ENCODE data around the gene LZTR1. TPM values are rescaled to one million over a fixed set of nuclear protein-coding genes. Genes with fewer than 3 reads are reported as not detected.

LZTR1 gene
- total RNA-seq, 4 donors from 2014 or later = 37.1 to 67.2 (median 55.7) TPM

- peaks cover 21 to 37% of the 10 kb centered on the region in 2 donors for H3K36me3 ChIP-seq
- H3K4me3 ChIP-seq (replicated peaks in 1 of 3) = no peak overlapping the region
- no peak overlapping the region for H3K27ac ChIP-seq
- H3K9me3 ChIP-seq = no peaks in the 10 kb centered on the region
- H3K4me1 ChIP-seq = no peaks in the 10 kb centered on the region
- no peak for DNase-seq
- H3K27me3 ChIP-seq = no peaks in the 10 kb centered on the region
- intact Hi-C loops (cut with DNase I) = no loop called here
- TF ChIP-seq CTCF (IDR thresholded peaks at IDR 0.05) (no peak), POLR2A (IDR thresholded peaks at IDR 0.05) (no peak)
- 92 to 96% methylated on average over 14 to 16 of the region's 24 CpGs for WGBS, 2 donors
These were observed 9.4 kb downstream of the LZTR1 start for GRCh38 chr22:20991252-20992055.

- 79 to 100% methylated on average over 4 of the region's 7 CpGs for WGBS, 2 donors
These were observed 10.0 kb downstream of the LZTR1 start for GRCh38 chr22:20992056-20992442.

GRCh38 chr22:20992456-20993303 lies 10.6 kb downstream of the LZTR1 start:
- intact Hi-C loops (cut with DNase I) = no loop called here
- TF ChIP-seq POLR2A (IDR thresholded peaks at IDR 0.05) = no peak
- no peak for TF ChIP-seq CTCF (IDR thresholded peaks at IDR 0.05)
- Histone ChIP-seq H3K4me1 (no peaks in the 10 kb centered on the region), H3K27me3 (no peaks in the 10 kb centered on the region), H3K4me3 (replicated peaks in 1 of 3) (no peak overlapping the region), H3K27ac (no peak overlapping the region), H3K36me3 (peaks cover 17 to 29% of the 10 kb centered on the region in 2 donors), H3K9me3 (no peaks in the 10 kb centered on the region)
- WGBS, 2 donors = 89 to 92% methylated on average over 16 to 21 of the region's 21 CpGs
- DNase-seq = no peak

More at GRCh38 chr22:20992056-20992442, 10.0 kb downstream of the LZTR1 start:
- Histone ChIP-seq H3K36me3 (peaks cover 21 to 34% of the 10 kb centered on the region in 2 donors), H3K4me1 (no peaks in the 10 kb centered on the region), H3K9me3 (no peaks in the 10 kb centered on the region), H3K27me3 (no peaks in the 10 kb centered on the region), H3K27ac (no peak overlapping the region), H3K4me3 (replicated peaks in 1 of 3) (no peak overlapping the region)
- DNase-seq = no peak
- intact Hi-C loops (cut with DNase I) = no loop called here
- TF ChIP-seq POLR2A (IDR thresholded peaks at IDR 0.05) (no peak), CTCF (IDR thresholded peaks at IDR 0.05) (no peak)

GRCh38 chr22:20993304-20994127 lies 11.4 kb downstream of the LZTR1 start:
- intact Hi-C loops (cut with DNase I) = no loop called here
- Histone ChIP-seq H3K9me3 (no peaks in the 10 kb centered on the region), H3K27ac (no peak overlapping the region), H3K36me3 (peaks cover 17 to 29% of the 10 kb centered on the region in 2 donors), H3K4me1 (no peaks in the 10 kb centered on the region), H3K27me3 (no peaks in the 10 kb centered on the region), H3K4me3 (replicated peaks in 1 of 3) (no peak overlapping the region)
- 95 to 97% methylated on average over 16 to 25 of the region's 29 CpGs for WGBS, 2 donors
- TF ChIP-seq CTCF (IDR thresholded peaks at IDR 0.05) (no peak), POLR2A (IDR thresholded peaks at IDR 0.05) (no peak)
- no peak for DNase-seq
